Measurements from ENCODE around the gene ATP2C2.

The ATP2C2 gene

DNA sequence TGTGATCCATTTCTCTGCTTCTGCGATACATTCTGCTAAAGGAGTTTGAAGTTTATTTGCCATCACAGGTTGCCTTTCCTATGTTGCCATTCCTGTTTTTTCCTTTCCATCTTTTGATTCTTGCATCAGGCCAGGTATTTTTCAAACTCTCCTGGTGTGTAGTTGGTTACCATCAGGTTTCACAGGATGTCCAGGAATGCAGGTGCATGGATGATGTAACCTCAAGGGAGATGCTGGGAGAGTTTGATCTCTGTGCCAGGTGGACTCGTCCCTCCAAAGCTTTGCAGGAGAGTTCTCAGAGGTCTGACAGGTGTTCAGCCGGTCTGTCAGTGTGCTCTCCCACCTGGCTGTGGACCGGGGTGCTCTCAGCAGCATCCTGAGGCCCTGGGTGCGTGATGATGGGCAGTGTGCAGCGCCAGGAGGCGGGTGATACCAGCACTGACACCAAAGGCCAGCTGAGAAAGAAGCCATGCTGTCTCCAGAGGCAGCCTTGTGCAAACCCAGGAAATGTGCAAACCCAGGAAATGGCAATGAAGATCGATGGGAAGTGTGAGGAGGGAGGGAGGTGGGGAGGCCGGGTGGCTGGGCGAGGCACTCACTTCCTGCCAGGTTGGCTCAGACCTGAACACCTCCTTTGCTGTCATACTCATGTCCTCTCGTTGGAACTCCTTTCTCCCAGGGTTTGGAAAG lies 1.7 kb downstream of the ATP2C2 start:
- H3F3A ChIP-seq (ENCODE audit: control insufficient read depth, insufficient read depth) = no peaks in the 10 kb centered on the region
- H3K4me1 ChIP-seq (ENCODE audit: control insufficient read depth, low read length) = no peaks in the 10 kb centered on the region
- H3K27ac ChIP-seq (ENCODE audit: low read depth, low read length) = no peak overlapping the region
- no peaks in the 10 kb centered on the region for H3K9me2 ChIP-seq (replicated peaks; ENCODE audit: control insufficient read depth, low read length)
- no peaks in the 10 kb centered on the region for H3K79me2 ChIP-seq (ENCODE audit: control insufficient read depth, low read length)
- H4K20me1 ChIP-seq (ENCODE audit: control insufficient read depth, insufficient read depth, low read depth, low read length) = no peaks in the 10 kb centered on the region
- no peak overlapping the region for H3K4me3 ChIP-seq (ENCODE audit: low read length)
- H3K27me3 ChIP-seq (ENCODE audit: control insufficient read depth, low read length) = 0 out of 2 replicates have a peak, but pooled peaks cover 5% of the 10 kb centered on the region
- no peaks in the 10 kb centered on the region for H3K9me3 ChIP-seq (ENCODE audit: control insufficient read depth, insufficient read depth, low read length)
- no peak overlapping the region for H3K4me2 ChIP-seq (ENCODE audit: low read length)
- TF ChIP-seq, protein P1, sequence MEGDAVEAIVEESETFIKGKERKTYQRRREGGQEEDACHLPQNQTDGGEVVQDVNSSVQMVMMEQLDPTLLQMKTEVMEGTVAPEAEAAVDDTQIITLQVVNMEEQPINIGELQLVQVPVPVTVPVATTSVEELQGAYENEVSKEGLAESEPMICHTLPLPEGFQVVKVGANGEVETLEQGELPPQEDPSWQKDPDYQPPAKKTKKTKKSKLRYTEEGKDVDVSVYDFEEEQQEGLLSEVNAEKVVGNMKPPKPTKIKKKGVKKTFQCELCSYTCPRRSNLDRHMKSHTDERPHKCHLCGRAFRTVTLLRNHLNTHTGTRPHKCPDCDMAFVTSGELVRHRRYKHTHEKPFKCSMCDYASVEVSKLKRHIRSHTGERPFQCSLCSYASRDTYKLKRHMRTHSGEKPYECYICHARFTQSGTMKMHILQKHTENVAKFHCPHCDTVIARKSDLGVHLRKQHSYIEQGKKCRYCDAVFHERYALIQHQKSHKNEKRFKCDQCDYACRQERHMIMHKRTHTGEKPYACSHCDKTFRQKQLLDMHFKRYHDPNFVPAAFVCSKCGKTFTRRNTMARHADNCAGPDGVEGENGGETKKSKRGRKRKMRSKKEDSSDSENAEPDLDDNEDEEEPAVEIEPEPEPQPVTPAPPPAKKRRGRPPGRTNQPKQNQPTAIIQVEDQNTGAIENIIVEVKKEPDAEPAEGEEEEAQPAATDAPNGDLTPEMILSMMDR (IDR thresholded peaks at IDR 0.05; ENCODE audit: low read depth, low read length, poor library complexity, severe bottlenecking) = no peak
- no peak for TF ChIP-seq EZH2phosphoT487 (IDR thresholded peaks at IDR 0.05; ENCODE audit: borderline replicate concordance, low read length)
- no peaks in the 10 kb centered on the region for H3K36me3 ChIP-seq (ENCODE audit: control insufficient read depth, low read length)

DNA sequence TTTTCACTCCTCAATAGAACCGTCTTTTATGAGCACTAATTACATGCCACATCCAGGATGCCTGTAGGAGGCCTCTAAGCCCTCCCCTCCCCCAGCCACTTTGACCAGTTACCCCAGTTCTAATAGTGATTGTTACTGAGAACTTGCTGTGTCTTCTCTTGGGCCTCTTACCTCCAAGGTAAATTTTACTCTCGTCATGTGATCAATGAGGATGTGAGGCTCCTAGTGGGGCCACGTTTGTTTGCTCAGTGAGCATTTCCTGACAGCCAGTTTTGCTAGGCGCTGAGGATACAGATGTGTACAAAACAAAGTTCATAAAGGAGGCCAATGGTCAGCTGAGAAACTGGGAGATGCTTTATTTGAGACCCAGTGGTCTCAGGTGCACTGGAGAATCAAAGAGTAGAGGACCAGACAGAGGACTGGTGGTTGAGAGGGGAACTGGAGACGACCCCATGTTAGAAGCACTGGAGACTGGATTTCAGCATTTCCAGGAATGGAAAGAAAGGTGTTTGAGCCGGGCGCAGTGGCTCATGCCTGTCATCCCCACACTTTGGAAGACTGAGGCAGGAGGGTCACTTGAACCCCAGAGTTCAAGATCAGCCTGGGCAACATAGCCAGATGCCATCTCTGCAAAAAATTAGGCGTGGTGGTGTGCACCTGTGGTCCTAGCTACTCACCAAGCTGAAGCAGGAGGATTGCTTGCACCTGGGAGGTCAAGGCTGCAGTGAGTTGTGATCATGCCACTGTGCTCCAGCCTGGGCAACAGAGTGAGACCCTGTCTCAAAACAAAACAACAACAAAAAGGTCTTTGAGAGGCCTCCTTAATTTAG lies 2.6 kb downstream of the ATP2C2 start:
- H3K79me2 ChIP-seq (ENCODE audit: control insufficient read depth, low read length) = no peaks in the 10 kb centered on the region
- H3K4me1 ChIP-seq (ENCODE audit: control insufficient read depth, low read length) = no peaks in the 10 kb centered on the region

GRCh38 chr16:84371553-84371865 lies 3.2 kb downstream of the ATP2C2 start:
- no peaks in the 10 kb centered on the region for H3K36me3 ChIP-seq (ENCODE audit: control insufficient read depth, low read length)
- no peak for TF ChIP-seq EZH2phosphoT487 (IDR thresholded peaks at IDR 0.05; ENCODE audit: borderline replicate concordance, low read length)
- TF ChIP-seq, protein P1 (IDR thresholded peaks at IDR 0.05; ENCODE audit: low read depth, low read length, poor library complexity, severe bottlenecking) = no peak
- H3F3A ChIP-seq (ENCODE audit: control insufficient read depth, insufficient read depth) = no peaks in the 10 kb centered on the region
- H3K27me3 ChIP-seq (ENCODE audit: control insufficient read depth, low read length) = 0 out of 2 replicates have a peak, but pooled peaks cover 5% of the 10 kb centered on the region
- H3K79me2 ChIP-seq (ENCODE audit: control insufficient read depth, low read length) = no peaks in the 10 kb centered on the region
- H3K9me3 ChIP-seq (ENCODE audit: control insufficient read depth, insufficient read depth, low read length) = no peaks in the 10 kb centered on the region
- no peaks in the 10 kb centered on the region for H3K9me2 ChIP-seq (replicated peaks; ENCODE audit: control insufficient read depth, low read length)
- no peak overlapping the region for H3K4me2 ChIP-seq (ENCODE audit: low read length)
- H3K4me1 ChIP-seq (ENCODE audit: control insufficient read depth, low read length) = no peaks in the 10 kb centered on the region
- H3K27ac ChIP-seq (ENCODE audit: low read depth, low read length) = no peak overlapping the region
- no peaks in the 10 kb centered on the region for H4K20me1 ChIP-seq (ENCODE audit: control insufficient read depth, insufficient read depth, low read depth, low read length)
- no peak overlapping the region for H3K4me3 ChIP-seq (ENCODE audit: low read length)

More for the DNA sequence above, 2.6 kb downstream of the ATP2C2 start:
- Histone ChIP-seq H3K4me3 (ENCODE audit: low read length) (no peak overlapping the region), H3F3A (ENCODE audit: control insufficient read depth, insufficient read depth) (no peaks in the 10 kb centered on the region), H3K27me3 (ENCODE audit: control insufficient read depth, low read length) (0 out of 2 replicates have a peak, but pooled peaks cover 5% of the 10 kb centered on the region), H3K9me2 (replicated peaks; ENCODE audit: control insufficient read depth, low read length) (no peaks in the 10 kb centered on the region), H3K36me3 (ENCODE audit: control insufficient read depth, low read length) (no peaks in the 10 kb centered on the region), H4K20me1 (ENCODE audit: control insufficient read depth, insufficient read depth, low read depth, low read length) (no peaks in the 10 kb centered on the region), H3K9me3 (ENCODE audit: control insufficient read depth, insufficient read depth, low read length) (no peaks in the 10 kb centered on the region), H3K4me2 (ENCODE audit: low read length) (no peak overlapping the region), H3K27ac (ENCODE audit: low read depth, low read length) (no peak overlapping the region)
- TF ChIP-seq, protein P1 (IDR thresholded peaks at IDR 0.05; ENCODE audit: low read depth, low read length, poor library complexity, severe bottlenecking) = no peak
- no peak for TF ChIP-seq EZH2phosphoT487 (IDR thresholded peaks at IDR 0.05; ENCODE audit: borderline replicate concordance, low read length)
